Measurements from ENCODE around the gene ARL4A. TPM values are rescaled to one million over a fixed set of nuclear protein-coding genes. Genes with fewer than 3 reads are reported as not detected.
"Not testable (repeated sequence)": the region's sequence is repeated elsewhere in the genome, so short reads cannot be mapped to it uniquely, and the experiment has no call there.

Gene ARL4A
- polyA plus RNA-seq, 3 donors: 3.9 to 22.7 (median 19.1) TPM

GRCh38 chr7:12655161-12655560, 32.3 kb upstream of the ARL4A start:
- 93 to 96% (median 94%) methylated on average over 2 of the region's 2 CpGs for WGBS, 3 donors
- no peak overlapping the region for H3K27ac ChIP-seq (ENCODE audit: low read depth, low read length)

DNA sequence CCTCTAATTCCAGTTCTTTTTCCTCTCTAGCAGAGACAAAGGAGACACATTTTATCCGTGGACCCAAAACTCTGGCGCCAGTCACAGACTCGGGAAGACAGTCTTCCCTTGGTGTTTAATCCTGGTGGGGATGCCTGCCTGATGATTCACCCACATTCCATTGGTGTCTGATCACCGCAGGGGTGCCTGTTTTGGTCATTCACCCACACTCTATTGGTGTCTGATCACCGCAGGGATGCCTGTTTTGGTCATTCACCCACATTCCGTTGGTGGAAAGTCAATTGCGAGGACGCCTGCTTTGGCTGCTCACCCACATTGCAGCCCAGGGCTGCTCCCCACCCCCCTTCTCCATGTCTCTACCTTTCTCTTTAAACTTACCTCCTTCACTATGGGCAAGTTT, 27.0 kb upstream of the ARL4A start:
- not testable (repeated sequence) for H3K27ac ChIP-seq (ENCODE audit: low read depth, low read length)
- WGBS, 3 donors: 82 to 90% (median 85%) methylated on average over 8 of the region's 8 CpGs

DNA sequence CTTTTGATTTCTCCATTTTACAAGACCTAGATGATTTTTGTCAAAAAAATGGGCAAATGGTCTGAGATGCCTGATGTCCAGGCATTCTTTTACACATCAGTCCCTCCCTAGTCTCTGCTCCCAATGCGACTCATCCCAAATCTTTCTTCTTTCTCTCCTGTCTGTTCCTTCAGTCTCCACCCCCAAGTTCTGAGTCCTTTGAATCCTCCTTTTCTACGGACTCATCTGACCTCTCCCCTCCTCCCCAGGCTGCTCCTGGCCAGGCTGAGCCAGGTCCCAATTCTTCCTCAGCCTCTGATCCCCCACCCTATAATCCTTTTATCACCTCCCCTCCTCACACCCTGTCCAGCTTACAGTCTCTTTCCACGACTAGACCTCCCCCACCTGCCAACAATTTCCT, 26.4 kb upstream of the ARL4A start:
- not testable (repeated sequence) for H3K27ac ChIP-seq (ENCODE audit: low read depth, low read length)
- WGBS, 3 donors: 68 to 81% (median 78%) methylated on average over 3 of the region's 3 CpGs

DNA sequence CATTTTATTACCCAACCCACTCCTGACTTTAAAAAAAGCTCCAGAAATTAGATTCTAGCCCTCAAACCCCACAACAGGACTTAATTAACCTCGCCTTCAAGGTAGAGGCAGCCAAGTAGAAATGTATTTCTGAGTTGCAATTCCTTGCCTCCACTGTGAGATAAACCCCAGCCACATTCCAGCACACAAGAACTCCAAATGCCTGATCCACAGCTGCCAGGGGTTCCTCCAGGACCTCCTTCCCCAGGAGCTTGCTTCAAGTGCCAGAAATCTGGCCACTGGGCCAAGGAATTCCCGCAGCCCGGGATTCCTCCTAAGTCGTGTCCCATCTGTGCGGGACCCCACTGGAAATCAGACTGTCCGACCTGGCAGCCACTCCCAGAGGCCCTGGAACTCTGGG, 25.9 kb upstream of the ARL4A start:
- WGBS, 3 donors: 85 to 88% (median 86%) methylated on average over 6 of the region's 6 CpGs
- H3K27ac ChIP-seq (ENCODE audit: low read depth, low read length): no peak overlapping the region

DNA sequence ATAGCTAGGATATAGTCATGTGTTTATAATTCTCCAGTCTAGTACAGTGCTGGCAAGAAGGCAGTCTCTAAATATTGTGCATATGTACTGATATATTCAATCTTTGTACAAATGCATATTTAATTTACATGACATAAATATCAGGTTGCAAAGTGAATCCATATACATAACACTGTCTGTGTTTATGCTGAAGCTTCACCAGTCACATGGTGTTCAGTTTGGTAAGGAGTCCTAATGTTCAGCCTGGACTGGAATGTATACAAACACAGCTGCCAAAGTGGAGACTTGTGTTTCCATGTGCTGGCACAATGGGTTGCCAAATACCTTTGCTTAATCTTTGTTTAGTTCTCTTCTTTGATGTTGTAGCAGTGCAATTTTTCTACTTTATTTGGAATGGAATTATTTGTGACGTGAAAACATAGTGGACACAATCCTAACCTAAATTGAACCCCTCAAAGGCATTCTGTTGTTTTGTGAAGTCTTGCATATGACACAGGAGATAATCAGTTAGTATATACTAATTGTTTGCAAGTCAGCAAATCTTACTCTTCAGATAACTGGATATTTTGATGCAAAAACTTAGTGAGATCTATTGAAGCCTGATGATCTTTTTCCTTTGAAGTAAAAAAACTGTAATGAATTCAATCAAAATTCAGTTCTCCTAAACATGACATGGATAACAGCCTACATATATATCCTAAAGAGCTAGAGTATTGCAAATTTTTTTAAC, 17.3 kb upstream of the ARL4A start:
- H3K27ac ChIP-seq (ENCODE audit: low read depth, low read length): no peak overlapping the region
- 47 to 86% (median 74%) methylated on average over 1 of the region's 1 CpG for WGBS, 3 donors

DNA sequence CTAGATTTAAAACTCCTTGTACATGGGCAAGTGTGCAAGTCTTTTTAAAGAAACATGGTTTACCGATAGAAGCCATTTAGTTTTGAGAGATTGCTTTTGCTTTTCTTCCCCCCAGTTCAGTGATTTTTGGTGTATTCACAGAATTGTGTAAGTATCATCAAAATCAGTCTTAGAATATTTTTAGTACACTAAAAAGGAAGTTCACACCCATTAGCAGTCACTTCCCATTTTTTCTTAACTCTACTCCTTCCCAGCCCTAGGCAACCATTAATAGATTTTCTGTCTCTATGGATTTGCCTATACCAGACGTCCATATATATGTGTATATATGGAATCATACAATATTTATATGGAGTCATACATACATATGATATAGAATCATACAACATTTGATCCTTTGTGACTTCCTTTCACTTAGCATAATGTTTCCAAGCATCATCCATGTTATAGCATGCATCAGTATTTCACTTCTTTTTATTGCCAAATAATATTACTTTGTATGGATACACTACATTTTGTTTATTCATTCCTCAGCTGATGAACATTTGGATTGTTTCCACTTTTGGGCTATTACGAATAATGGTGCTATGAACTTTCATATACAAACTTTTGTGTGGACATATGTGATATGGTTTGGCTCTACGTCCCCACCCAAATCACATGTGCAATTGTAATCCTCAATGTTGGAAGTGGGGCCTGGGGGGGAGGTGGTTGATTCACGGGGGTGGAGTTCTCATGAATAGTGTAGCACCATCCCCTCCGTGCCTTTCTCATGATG, 16.5 kb upstream of the ARL4A start:
- WGBS, 3 donors: 68 to 84% (median 72%) methylated on average over 6 of the region's 6 CpGs
- H3K27ac ChIP-seq (ENCODE audit: low read depth, low read length): no peak overlapping the region

DNA sequence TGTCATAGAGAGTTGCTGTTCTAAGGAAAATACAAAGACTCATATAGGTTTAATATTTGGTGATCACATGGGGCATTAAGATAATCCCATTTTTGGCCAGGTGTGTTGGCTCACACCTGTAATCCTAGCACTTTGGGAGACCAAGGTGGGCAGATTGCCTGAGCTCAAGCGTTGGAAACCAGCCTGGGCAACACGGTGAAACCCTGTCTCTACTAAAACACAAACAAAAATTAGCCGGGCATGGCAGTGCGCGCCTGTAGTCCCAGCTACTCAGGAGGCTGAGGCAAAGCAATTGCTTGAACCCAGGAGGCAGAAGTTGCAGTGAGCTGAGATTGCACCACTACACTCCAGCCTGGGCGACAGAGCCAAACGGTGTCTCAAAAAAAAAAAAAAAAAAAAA, 14.0 kb upstream of the ARL4A start:
- H3K27ac ChIP-seq (ENCODE audit: low read depth, low read length): not testable (repeated sequence)
- WGBS, 3 donors: 80 to 91% (median 84%) methylated on average over 7 of the region's 7 CpGs

DNA sequence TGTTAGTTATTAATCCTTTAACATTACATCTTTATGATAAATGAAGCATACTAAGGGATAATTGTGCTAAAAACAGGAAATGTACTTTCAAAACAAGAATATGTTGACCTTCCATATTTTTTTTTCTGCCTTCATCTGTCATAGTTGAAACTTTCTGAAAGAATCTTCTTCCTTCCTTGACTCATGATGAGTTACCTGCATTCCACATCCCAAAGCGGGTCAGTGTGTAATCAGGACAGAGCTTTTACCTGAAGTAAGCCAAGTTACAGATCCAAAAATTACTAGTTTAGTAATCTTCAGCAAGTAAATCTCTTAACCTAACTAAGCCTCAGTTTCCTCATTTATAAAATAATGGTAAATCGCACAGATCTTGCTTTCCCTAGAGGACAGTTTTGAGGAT, 13.4 kb upstream of the ARL4A start:
- no peak overlapping the region for H3K27ac ChIP-seq (ENCODE audit: low read depth, low read length)
- WGBS, 3 donors: 93 to 99% (median 94%) methylated on average over 2 of the region's 2 CpGs

- WGBS, 3 donors: 56 to 85% (median 78%) methylated on average over 4 of the region's 4 CpGs
Measured at GRCh38 chr7:12674861-12675260, 12.6 kb upstream of the ARL4A start.

GRCh38 chr7:12683678-12684585, 3.5 kb upstream of the ARL4A start:
- H3K27ac ChIP-seq (ENCODE audit: low read depth, low read length): no peak overlapping the region
- WGBS, 3 donors: 43 to 67% (median 61%) methylated on average over 2 of the region's 2 CpGs

More at GRCh38 chr7:12674861-12675260, 12.6 kb upstream of the ARL4A start:
- no peak overlapping the region for H3K27ac ChIP-seq (ENCODE audit: low read depth, low read length)

- H3K27ac ChIP-seq (ENCODE audit: low read depth, low read length): no peak overlapping the region
- WGBS, 3 donors: 91 to 96% (median 96%) methylated on average over 19 of the region's 19 CpGs
Measured at GRCh38 chr7:12684733-12685132, 2.7 kb upstream of the ARL4A start.

- no peak overlapping the region for H3K27ac ChIP-seq (ENCODE audit: low read depth, low read length)
- WGBS, 3 donors: 74 to 78% (median 76%) methylated on average over 13 of the region's 13 CpGs
Measured at GRCh38 chr7:12685550-12685949, 1.9 kb upstream of the ARL4A start.

DNA sequence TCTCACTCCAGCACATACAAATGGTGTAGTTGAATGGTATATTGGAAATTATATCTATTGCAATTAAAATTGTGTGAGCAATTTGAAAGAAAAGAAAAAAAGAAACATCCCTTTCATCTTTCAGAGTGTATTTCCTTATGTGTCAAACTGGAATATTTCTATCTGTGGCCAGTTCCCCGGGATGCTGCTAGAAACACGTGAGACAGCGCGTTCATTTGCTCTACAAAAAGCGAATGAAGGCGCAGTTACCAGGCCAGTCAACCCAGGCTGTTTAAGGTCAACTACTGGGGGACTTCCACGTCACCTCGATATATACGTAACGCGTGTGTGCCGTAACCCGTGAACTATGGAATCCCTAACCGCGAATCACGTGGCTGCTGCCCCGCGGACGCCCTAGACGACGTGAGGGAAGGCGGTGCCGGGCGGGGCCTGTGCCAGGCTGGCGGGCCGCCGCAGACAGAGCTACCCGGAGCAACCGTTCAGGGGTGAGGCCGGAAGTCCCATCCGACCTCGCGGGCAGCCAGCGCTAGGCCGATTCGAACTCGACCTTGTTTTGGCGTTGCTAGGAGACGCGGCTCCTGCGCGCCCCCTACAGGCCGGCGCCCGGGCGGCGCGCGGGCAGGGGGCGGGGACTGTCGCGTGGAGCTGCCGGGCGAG, 1.1 kb upstream of the ARL4A start:
- no peak overlapping the region for H3K27ac ChIP-seq (ENCODE audit: low read depth, low read length)
- 3 to 6% (median 4%) methylated on average over 48 to 54 of the region's 54 CpGs for WGBS, 3 donors

- H3K27ac ChIP-seq (ENCODE audit: low read depth, low read length): no peak overlapping the region
- 5 to 14% (median 11%) methylated on average over 12 of the region's 12 CpGs for WGBS, 3 donors
Measured at GRCh38 chr7:12687718-12688171, 312 bp downstream of the ARL4A start.

DNA sequence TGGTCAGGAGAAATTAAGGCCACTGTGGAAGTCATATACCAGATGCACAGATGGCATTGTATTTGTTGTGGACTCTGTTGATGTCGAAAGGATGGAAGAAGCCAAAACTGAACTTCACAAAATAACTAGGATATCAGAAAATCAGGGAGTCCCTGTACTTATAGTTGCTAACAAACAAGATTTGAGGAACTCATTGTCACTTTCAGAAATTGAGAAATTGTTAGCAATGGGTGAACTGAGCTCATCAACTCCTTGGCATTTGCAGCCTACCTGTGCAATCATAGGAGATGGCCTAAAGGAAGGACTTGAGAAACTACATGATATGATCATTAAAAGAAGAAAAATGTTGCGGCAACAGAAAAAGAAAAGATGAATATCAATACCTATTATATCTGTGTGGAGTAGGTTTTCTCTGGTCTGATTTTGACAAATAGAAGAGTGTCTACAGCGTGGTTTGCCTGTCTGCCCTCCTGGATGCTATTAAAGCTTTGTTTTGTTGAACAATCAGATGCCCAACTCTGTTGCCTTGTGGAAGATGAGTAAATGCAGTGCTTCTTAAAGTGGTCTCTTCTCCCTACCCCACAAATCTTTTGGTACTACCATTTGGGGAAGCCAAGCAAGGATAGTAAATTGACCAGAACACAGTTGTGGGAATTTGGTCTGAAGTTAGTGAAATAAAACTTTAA, 1.2 kb downstream of the ARL4A start:
- H3K27ac ChIP-seq (ENCODE audit: low read depth, low read length): not testable (repeated sequence)
- 76 to 93% (median 86%) methylated on average over 1 to 3 of the region's 3 CpGs for WGBS, 3 donors

- 79 to 89% (median 88%) methylated on average over 2 of the region's 2 CpGs for WGBS, 3 donors
- H3K27ac ChIP-seq (ENCODE audit: low read depth, low read length): no peak overlapping the region
Measured at GRCh38 chr7:12689451-12689850, 2.0 kb downstream of the ARL4A start.

DNA sequence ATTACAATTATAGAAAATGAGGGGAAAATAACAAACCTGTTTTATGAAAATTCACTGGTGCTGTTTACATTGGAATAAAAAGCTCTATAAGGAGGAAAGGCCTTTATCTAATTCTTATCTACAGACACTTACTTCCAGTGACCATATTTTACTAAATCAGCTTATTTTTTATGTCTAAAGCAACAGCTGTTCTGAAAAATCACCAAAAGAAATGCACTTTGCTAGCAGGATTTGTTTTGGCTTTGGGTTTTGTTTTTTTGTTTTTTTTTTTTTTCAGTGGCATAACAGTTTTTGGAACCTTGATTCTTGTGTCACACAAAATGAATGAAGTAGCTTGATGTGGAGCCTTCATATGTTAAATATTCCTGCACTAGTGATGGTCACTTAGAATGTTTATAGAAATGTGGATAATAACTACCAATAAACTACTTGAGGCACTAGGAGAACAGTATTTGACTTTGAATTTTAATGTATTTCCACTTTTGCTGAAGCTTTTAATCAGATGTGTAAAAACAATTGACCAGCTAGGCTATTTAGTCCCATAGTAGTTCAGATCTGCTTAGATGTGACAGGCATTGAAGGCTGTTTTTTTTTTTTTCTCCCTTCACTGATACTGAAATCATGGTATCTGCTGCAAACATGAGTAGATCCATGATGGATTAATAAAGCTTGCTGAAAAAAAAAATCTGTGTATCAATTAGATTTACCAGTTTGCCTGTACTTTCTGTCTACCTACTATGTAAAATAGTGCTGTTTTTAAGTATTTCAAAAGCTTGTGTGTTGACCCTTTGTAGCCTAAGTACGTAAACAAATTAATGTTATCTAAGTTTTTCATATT, 2.8 kb downstream of the ARL4A start:
- no peak overlapping the region for H3K27ac ChIP-seq (ENCODE audit: low read depth, low read length)
- 93 to 96% (median 94%) methylated on average over 1 of the region's 1 CpG for WGBS, 3 donors

Measured in adipose tissue (tissue), 3 donors.